NCI-H1092 treated with DMSO at 0.1 percent for 48 hours (cell line): Measurements from ENCODE around the gene FAM219A.

Experiments used
- DNase-seq: peaks from one replicate; lab custom pipeline; 2025; lab: John Stamatoyannopoulos, UW

Gene FAM219A, protein sequence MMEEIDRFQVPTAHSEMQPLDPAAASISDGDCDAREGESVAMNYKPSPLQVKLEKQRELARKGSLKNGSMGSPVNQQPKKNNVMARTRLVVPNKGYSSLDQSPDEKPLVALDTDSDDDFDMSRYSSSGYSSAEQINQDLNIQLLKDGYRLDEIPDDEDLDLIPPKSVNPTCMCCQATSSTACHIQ

GRCh38 chr9:34458013-34458958, at the start of gene FAM219A, which contains the start of gene DNAI1:
Gene FAM219A, minus strand, starts transcription at chr9:34458570. Its CDS starts 307 bp downstream, at chr9:34458263.
Gene DNAI1, plus strand, starts transcription at chr9:34458805. Its CDS starts 201 bp downstream, at chr9:34459006.
- DNase-seq = peak; percentile 99

DNA sequence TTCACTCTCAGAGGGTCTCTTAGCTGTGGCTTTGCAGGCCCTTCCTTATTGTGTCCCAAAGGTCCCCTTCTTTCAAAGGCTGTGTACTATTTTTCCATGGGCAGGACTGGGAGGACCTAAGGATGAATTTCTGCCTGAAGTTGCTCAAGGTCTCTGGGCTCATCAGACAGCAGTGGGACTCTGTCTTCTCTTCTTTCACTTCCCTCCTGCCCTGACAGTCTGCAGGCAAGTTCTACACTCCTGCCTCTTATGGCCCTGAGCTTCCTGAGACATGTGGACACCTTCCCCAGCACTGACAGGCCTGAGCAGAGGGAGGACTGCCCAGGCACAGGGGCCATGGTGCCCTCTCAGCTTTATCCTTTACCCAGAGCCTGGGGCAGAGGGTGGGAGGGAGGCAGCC, 49.6 kb upstream of the FAM219A start:
- DNase-seq = no peak

DNA sequence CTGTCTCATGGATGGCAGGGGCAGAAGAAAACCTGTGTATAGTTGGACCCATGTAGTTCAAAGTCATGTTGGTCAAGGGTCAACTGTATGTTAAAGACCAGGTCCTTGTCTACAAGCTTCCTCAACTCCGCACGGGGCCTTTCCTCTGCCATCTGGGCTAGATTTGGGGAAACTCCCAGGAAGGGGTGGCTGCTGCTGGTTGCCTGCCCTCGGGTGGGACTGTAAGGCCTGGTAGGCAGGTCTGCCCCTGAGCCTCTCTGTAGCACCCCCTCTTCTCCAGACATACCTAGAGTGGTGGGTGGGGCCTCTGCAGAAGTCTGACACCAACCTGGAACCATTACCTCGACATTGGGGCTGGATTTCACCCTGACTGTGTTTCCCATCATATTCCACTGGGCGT, 49.2 kb upstream of the FAM219A start:
- no peak for DNase-seq

- no peak for DNase-seq
These were observed 48.3 kb upstream of the FAM219A start for GRCh38 chr9:34506623-34507022.

- no peak for DNase-seq
These were observed 47.2 kb upstream of the FAM219A start for GRCh38 chr9:34505370-34506120.

- no peak for DNase-seq
These were observed 45.0 kb upstream of the FAM219A start for GRCh38 chr9:34503406-34503805.

DNA sequence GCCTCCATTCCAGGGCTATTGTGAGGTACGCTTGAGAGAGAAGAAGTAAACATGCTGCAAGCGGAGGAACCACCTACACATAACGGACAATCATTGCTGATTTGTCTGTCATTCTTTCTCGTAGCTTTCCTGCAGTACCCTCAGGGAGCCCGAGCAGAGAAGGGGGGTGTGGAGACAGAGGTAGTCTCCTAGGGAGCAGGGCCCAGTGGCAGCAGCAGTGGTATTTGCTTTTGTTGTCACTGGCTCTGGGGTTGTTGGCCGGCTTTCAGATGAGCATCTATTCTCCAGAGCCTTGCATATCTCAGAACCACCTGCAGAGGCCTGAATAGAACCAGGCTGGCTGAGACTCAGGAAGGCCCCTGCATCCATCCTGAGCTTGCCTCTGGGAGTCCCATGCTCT, 44.5 kb upstream of the FAM219A start:
- DNase-seq = peak; percentile 86

DNA sequence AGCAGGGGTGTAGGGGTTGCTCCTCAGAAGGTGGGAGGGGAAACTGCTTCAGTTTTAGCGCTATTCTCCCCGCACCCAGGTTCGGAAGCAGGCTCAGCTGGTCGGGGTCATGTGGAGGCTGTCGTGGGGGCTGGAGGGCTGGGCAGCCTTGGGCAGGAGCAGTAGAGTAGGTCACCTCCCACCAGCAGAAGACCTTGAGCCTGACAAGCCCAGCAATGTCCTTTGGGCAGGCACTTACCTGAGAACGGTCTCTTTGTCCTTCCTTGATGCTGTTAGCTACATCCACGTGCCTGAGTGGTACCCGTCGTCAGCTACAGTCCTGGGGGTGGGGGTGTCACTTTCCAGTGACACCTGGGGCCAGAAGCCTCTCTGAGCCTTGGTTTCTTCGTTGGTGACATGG, 44.1 kb upstream of the FAM219A start:
- DNase-seq = peak; percentile 81

DNA sequence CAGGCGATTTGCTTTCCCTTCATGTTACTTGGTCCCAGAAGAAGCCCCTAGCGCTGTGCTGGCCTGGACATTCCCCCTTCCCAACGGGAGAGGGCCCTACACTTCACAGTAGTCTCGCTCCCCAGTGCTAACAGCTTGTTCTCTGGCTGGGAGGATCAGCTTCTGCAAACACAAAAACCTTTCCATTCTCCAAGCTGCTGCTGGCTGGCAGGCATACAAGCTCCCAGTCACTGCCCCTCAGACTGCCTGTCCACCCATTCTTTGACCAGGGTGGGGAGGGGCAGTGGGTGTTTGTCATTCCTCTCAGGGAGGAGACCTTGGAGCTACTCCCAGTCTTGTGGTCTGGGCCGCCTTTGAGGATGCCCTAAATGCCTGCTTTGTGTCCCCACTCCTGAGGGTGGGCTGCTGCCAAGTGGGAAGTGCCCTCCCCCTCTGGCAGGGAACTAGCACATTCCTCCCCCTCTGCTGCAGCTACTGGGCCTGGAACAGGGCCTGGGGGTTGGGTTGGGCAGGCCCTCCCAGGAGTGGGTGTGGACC, 43.6 kb upstream of the FAM219A start:
- DNase-seq = peak; percentile 97

GRCh38 chr9:34501372-34501771, 43.0 kb upstream of the FAM219A start:
- DNase-seq = no peak

- DNase-seq = peak; percentile 70
These were observed 42.4 kb upstream of the FAM219A start for GRCh38 chr9:34500623-34501267.

GRCh38 chr9:34499076-34499475, 40.7 kb upstream of the FAM219A start:
- DNase-seq = no peak

DNA sequence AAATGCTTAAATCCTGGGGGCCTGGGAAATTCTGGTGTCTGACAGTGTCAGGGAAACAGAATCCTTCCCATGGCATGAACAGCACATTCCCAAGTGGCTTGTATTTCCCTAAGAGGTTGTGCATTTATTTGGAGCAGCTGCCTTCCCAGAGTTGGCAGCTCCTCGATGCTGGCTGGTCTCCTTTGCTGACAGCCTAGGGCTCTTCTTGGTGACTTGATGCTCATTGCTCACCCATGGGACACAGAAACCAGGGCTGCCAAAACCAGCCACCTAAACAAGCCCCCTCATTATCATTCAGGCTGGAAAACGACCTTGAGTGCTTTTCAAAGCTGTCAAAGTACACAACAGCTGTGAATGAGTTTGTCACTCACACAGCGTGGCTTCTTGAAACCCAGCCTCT, 40.2 kb upstream of the FAM219A start:
- peak; percentile 77 for DNase-seq

DNA sequence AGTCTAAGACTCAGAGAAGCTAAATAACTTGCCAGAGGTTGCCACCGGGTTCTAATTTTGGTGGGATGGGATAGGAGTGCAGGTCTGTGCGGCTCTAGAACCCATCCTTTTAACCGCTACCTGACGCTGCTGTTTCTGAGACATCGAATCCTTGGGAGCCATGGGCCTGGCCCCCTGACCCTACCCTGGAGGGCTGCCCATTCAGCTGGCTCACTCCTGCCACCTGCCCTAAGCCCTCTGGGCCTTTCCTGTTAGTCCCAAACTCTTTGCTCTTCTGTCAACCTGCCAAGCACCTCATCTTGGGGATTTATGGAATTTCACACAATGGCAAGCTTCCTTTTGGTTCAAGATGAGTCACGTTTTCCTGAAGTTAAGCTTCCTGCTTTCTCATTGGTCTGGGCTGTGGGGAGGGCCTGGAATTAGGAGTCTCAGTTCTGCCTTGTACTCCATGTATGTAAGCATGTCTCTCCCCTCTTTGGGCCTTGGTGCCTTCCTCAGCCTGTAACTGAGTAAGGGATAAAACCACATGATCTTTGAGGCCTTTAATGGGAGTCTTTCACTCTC, 37.9 kb upstream of the FAM219A start:
- DNase-seq = no peak

GRCh38 chr9:34493972-34494535, 35.7 kb upstream of the FAM219A start:
- no peak for DNase-seq

DNA sequence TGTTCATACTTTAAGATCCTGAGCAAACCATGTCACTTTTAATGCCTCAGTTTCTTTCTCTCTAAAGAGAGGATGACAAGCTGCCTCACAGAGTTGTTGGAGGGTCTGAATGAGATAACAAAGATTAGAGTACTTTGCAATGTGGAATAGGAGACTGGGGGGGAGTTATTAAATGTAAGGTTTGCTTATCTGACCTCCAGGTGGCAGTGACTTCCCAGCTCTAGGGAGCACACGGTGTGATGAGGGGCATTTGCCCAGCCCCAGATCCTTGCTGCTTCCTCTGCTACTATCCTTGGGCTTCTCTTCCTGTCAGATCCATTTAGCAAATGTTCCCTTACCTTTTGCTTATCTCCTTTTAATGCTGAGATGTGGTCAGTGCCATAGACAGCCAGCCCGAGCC, 33.7 kb upstream of the FAM219A start:
- peak; percentile 9 for DNase-seq

- no peak for DNase-seq
These were observed 33.2 kb upstream of the FAM219A start for GRCh38 chr9:34491596-34491995.

- no peak for DNase-seq
These were observed 32.4 kb upstream of the FAM219A start for GRCh38 chr9:34490760-34491159.

DNA sequence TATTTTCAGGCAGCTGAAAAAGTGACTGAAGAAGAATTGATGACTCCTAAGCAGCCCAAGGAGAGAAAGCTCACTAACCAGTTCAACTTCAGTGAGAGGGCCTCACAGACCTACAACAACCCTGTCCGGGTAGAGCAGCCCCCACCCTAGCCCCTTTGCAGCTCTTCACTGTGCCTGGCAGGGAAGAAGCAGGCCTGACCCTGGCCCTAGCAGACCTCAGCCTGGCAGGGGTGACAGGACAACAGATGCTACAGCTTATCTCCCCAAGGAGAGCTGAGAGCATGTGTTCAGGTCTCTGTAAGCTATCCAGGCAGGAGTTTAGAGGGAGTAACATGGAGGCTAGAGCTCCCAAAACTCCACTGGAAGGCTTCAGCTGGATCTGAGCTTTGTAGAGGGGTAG, 32.0 kb upstream of the FAM219A start:
- DNase-seq = no peak

DNA sequence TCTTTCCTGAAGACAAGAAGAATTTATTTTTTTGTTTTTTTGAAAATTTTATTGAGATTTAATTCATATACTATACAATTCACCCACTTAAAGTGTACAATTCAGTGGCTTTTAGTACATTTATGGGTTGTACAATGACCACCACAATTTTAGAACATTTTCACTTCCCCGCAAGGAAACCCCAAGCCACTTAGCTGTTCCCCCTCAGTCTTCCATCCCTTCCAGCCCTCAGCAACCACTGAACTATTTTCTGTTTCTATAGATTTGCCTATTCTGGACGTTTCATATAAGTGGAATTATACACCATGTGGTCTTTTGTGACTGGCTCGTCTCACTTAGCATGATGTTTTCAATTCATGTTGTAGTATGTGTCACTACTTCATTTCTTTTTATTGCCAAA, 28.2 kb upstream of the FAM219A start:
- DNase-seq = no peak

DNA sequence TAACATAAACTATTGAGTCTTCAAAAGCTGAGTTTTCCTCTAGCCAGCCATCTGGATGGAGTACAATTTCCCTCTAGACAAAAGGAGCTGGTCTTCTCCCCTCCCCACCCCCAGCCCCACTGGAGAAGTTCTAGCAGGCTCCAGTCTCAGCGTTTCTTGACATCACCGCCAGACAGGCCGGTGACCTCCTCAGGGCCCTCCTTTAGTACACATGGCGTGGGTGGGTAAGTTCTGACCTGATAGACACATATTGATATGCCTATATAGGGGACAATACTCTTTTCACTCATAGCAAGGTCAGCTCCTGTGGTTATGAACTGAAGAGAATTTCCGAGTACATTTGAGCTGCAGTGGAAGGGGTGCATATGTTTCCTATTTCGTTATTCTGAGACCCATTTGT, 27.5 kb upstream of the FAM219A start:
- DNase-seq = no peak
